ENCODE measurements around the gene LRRFIP1. TPM values are rescaled to one million over a fixed set of nuclear protein-coding genes. Genes with fewer than 3 reads are reported as not detected.

The LRRFIP1 gene
- total and polyA plus RNA-seq, 9 of the 15 experiments (the other 6 are each of a cell fraction or from before 2014, with no cell fraction given) = 13.1 to 45.2 (median 31.3) TPM

DNA sequence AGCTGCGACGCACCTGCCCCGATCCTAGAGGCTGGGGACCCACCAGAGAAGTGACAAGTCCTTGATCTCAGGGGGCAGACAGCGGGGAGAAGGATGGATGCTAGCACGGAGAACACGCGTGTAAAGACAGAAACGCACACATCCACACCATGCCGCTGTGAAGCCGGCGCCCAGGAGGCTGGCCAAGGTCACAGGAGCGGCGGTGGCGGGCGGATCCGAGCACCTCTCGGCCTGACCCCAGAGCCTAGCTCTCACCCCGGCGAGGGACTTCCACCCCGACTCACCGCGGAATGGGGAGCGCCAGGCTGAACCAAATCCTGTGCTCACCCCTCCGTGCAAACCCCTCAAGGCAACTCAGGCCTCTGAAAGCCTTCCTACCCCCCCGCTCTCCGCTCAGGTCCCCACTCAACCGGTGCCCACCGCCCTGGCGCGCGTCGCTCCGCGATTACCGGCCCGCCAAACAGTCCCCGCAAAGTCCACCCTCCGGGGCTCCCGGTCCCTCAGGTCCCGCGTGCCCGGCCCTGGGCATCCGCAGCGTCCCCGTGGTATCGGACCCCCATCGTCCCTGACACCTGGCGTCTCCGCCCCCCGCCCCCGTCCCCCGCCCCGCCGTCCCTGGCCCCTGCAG is 460 bp upstream of the LRRFIP1 start:
- in situ Hi-C loops (cut with MboI) = no loop called here
- Histone ChIP-seq H3K27ac (ENCODE audit: extremely low read depth, low read depth, low read length) (no peak overlapping the region), H3K79me2 (ENCODE audit: control insufficient read depth, insufficient read depth, low read length) (no peaks in the 10 kb centered on the region), H3K4me1 (replicated peaks in 1 of 2; ENCODE audit: control insufficient read depth in 2 of 2, insufficient read depth in 2 of 2, low read length in 2 of 2) (no peaks in the 10 kb centered on the region), H4K20me1 (replicated peaks; ENCODE audit: control insufficient read depth, insufficient read depth, low read length) (no peaks in the 10 kb centered on the region), H2AFZ (ENCODE audit: low read depth, low read length) (no peak overlapping the region), H3K9me1 (ENCODE audit: control insufficient read depth, insufficient read depth, low read length) (no peaks in the 10 kb centered on the region), H3K9me3 (replicated peaks; ENCODE audit: control insufficient read depth, insufficient read depth, low read depth, low read length) (no peaks in the 10 kb centered on the region), H3K27me3 (ENCODE audit: control insufficient read depth in 2 of 2, insufficient read depth in 2 of 2, low read length in 2 of 2) (peaks cover 11 to 63% of the 10 kb centered on the region in 2 experiments), H3K9ac (ENCODE audit: insufficient read depth in 1 of 2, low read depth in 2 of 2, low read length in 2 of 2) (no peak overlapping the region), H3K4me2 (ENCODE audit: insufficient read depth, low read length) (no peak overlapping the region), H3K4me3 (no peak overlapping the region), H3K36me3 (ENCODE audit: control insufficient read depth, insufficient read depth, low read length) (no peaks in the 10 kb centered on the region)
- POLR2A ChIA-PET = no interaction called here
- CTCF ChIA-PET (ENCODE audit: low intra/inter-chr PET ratio) = no interaction called here
- ATAC-seq = no peak
- no peak for FAIRE-seq
- 3% methylated on average over 24 of the region's 54 CpGs for WGBS (ENCODE audit: insufficient coverage, low coverage, missing lambda C conversion rate)
- TF ChIP-seq FUS (optimal IDR thresholded peaks at IDR 0.05; ENCODE audit: low read depth, low read length) (no peak), CHCHD3 (CRISPR knock-in tag; IDR thresholded peaks at IDR 0.05) (no peak), JUND (IDR thresholded peaks at IDR 0.05; ENCODE audit: borderline replicate concordance, low read depth, low read length) (no peak), JUND (tag; IDR thresholded peaks at IDR 0.05; ENCODE audit: borderline replicate concordance, low read depth, low read length) (no peak), DMBX1 (CRISPR knock-in tag; IDR thresholded peaks at IDR 0.05; ENCODE audit: borderline replicate concordance) (no peak), STAT5B (CRISPR knock-in tag; IDR thresholded peaks at IDR 0.05) (no peak), PML (IDR thresholded peaks at IDR 0.05; ENCODE audit: low read length) (no peak)
- TF ChIP-seq, protein P1, sequence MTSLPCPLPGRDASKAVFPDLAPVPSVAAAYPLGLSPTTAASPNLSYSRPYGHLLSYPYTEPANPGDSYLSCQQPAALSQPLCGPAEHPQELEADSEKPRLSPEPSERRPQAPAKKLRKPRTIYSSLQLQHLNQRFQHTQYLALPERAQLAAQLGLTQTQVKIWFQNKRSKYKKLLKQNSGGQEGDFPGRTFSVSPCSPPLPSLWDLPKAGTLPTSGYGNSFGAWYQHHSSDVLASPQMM (CRISPR knock-in tag; IDR thresholded peaks at IDR 0.05) = no peak
- TF ChIP-seq, protein P2, sequence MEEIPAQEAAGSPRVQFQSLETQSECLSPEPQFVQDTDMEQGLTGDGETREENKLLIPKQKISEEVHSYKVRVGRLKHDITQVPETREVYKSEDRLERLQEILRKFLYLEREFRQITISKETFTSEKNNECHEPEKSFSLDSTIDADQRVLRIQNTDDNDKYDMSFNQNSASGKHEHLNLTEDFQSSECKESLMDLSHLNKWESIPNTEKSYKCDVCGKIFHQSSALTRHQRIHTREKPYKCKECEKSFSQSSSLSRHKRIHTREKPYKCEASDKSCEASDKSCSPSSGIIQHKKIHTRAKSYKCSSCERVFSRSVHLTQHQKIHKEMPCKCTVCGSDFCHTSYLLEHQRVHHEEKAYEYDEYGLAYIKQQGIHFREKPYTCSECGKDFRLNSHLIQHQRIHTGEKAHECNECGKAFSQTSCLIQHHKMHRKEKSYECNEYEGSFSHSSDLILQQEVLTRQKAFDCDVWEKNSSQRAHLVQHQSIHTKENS (CRISPR knock-in tag; IDR thresholded peaks at IDR 0.05) = no peak
- TF ChIP-seq, protein P3, sequence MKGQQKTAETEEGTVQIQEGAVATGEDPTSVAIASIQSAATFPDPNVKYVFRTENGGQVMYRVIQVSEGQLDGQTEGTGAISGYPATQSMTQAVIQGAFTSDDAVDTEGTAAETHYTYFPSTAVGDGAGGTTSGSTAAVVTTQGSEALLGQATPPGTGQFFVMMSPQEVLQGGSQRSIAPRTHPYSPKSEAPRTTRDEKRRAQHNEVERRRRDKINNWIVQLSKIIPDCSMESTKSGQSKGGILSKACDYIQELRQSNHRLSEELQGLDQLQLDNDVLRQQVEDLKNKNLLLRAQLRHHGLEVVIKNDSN (CRISPR knock-in tag; IDR thresholded peaks at IDR 0.05) = no peak
- intact Hi-C loops (cut with micrococcal nuclease) = no loop called here
- no TSS peak for BruUV-seq (replicated peaks)
- DNase-seq (ENCODE audit: extremely low read depth in 1 of 4, low spot score in 3 of 4) = no peak

All from K562 (cell line).